Activated CD8-positive, alpha-beta memory T cell treated with anti-CD3 and anti-CD28 coated beads for 36 hours (primary cell): ENCODE results near the gene EDDM13. TPM values are rescaled to one million over a fixed set of nuclear protein-coding genes. Genes with fewer than 3 reads are reported as not detected.
"Not testable (repeated sequence)": the region's sequence is repeated elsewhere in the genome, so short reads cannot be mapped to it uniquely, and the experiment has no call there.

Experiments used
- CTCF ChIA-PET: fragments of 350-600 bp; sonication (Branson Sonifier 250); formaldehyde crosslinking; loops from one replicate; lab custom pipeline; 2021; ENCODE audit warnings: antibody characterized with exemption; lab: Charles Lee
- POLR2A ChIA-PET: fragments of 350-600 bp; sonication (Branson Sonifier 250); formaldehyde crosslinking; loops from one replicate; lab custom pipeline; 2021; ENCODE audit warnings: antibody characterized with exemption; lab: Charles Lee
- total RNA-seq, 2 experiments: library from RNA; stranded (reverse); gene quantifications; one replicate each; pipeline ENCODE4 v1.2.3, GENCODE V29; 2021

The EDDM13 gene, protein sequence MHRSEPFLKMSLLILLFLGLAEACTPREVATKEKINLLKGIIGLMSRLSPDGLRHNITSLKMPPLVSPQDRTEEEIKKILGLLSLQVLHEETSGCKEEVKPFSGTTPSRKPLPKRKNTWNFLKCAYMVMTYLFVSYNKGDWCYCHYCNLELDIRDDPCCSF
- total RNA-seq = under 1 TPM; 0.42 to 0.72 TPM

DNA sequence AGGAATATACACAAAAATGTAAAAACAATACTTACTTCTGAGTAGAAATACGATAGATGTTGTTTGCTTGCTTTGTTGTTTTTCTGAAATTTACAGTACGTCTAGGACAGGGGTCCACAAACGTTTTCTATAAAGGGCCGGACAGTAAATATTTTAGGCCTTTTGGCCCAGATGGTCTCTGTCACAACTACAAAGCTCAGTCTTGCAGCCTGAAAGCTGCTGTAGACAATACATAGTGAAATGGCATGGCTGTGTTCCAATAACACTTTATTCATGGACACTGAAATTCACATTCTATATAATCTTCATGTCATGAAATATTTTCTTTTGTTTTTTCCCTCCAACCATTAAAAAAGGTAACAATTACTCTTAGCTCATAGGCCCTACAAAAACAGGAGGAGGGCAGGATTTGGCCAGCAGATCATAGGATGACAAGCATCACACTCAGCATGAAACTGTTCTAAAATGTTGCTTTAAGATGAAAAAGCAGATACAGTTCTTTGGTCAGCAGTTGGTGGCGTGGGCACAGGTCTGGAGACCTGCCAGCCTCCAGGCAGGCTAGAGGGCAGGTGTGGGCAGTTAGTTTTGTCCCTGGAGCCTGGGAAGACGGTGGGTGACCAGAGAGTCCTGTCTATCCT is at the start of gene EDDM13:
EDDM13 (plus strand) TSS at position 588 of the 638 bp plus-strand sequence. CDS start 87 bp downstream, outside the sequence.
- ChIA-PET CTCF (no interaction called here), POLR2A (no interaction called here)

GRCh38 chr19:56222901-56223300 is 49.6 kb upstream of the EDDM13 start:
- ChIA-PET POLR2A (no interaction called here), CTCF (no interaction called here)

DNA sequence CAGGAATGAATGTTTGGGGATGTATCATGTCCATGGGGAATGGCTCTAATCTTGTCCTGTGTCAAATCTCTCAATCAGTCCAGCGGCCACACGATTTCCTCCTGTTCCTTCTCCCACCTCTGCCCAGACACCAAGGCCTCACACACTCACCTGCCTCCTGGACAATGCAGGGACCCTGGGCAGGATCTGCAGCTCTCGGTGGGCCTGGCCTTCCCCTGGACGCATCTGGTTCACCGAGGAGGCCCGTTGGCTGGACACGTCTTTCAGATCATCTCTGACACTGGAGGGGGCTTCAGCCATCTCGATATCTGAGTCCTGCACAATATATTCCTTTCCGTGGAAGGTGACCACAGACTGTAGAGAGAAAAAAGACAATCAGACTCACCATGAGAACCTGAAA is 49.1 kb upstream of the EDDM13 start:
- ChIA-PET CTCF (no interaction called here), POLR2A (no interaction called here)

DNA sequence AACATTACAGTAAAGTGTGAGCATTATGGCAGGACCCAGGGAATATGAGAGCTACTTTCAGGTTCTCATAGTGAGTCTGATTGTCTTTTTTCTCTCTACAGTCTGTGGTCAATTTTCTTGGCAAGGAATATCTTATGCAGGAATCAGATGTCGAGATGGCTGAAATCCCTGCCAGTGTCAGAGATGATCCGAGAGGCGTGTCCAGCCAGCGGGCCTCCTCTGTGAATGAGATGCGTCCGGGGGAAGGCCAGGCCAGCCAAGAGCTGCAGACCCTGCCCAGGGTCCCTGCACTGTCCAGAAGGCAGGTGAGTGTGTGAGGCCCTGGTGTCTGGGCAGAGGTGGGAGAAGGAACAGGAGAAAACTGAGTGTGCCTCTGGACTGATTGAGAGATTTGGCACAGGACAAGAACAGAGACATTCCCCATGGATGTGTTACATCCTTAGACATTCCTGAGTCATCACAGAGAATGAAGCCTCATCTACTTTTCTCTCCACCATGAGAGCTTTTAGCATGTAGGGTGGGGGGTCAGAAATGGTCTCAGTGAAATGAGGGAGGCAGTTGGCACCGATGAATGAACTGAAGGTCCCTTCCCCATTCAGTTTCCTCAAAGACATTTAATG is 27.3 kb upstream of the EDDM13 start:
- POLR2A ChIA-PET = no interaction called here
- CTCF ChIA-PET = interaction anchor here (0.9 kb wide), 1 partner anchor 8 kb away, joined by 3 read pairs; no protein-coding TSS in a partner anchor

GRCh38 chr19:56245764-56246163 is 26.8 kb upstream of the EDDM13 start:
- POLR2A ChIA-PET = not testable (repeated sequence)
- CTCF ChIA-PET = interaction anchor here (0.9 kb wide), 1 partner anchor 7 kb away, joined by 3 read pairs; no protein-coding TSS in a partner anchor

GRCh38 chr19:56248736-56249338 is 23.7 kb upstream of the EDDM13 start:
- POLR2A ChIA-PET = not testable (repeated sequence)
- CTCF ChIA-PET = interaction anchor here (1.3 kb wide), 1 partner anchor 170 kb away, joined by 3 read pairs; no protein-coding TSS in a partner anchor

GRCh38 chr19:56252699-56253422 is 19.7 kb upstream of the EDDM13 start:
- ChIA-PET CTCF (interaction anchor here (0.6 to 4.4 kb wide), 13 partner anchors 7 to 348 kb away, joined by 3 to 23 read pairs (median 4); no protein-coding TSS in a partner anchor), POLR2A (no interaction called here)

GRCh38 chr19:56253737-56254136 is 18.8 kb upstream of the EDDM13 start:
- POLR2A ChIA-PET = no interaction called here
- CTCF ChIA-PET = interaction anchor here (0.7 to 4.4 kb wide), 11 partner anchors 8 to 1885 kb away, joined by 3 to 23 read pairs (median 4); no protein-coding TSS in a partner anchor

DNA sequence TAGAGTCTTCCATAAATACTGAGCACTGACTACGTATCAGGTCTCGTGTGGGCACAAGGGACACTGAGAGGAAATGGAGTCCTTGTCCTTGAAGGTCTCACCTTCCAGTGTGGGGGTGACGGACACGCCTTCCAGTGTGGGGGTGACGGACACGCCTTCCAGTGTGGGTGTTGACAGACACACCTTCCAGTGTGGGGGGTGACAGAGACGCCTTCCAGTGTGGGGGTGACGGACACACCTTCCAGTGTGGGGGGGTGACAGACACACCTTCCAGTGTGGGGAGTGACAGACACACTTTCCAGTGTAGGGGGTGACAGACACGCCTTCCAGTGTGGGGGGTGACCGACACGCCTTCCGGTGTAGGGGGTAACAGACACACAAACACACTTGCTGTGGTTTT is 14.3 kb upstream of the EDDM13 start:
- ChIA-PET CTCF (no interaction called here), POLR2A (no interaction called here)

- ChIA-PET CTCF (interaction anchor here (0.9 to 1.6 kb wide), 2 partner anchors 8 to 73 kb away, joined by 3 to 5 read pairs; no protein-coding TSS in a partner anchor), POLR2A (interaction anchor here (0.6 kb wide), 1 partner anchor 187 kb away, joined by 3 read pairs; no protein-coding TSS in a partner anchor)
Measured at GRCh38 chr19:56261145-56261544, 11.4 kb upstream of the EDDM13 start.

- POLR2A ChIA-PET = interaction anchor here (0.6 kb wide), 1 partner anchor 197 kb away, joined by 3 read pairs; no protein-coding TSS in a partner anchor
Measured at GRCh38 chr19:56261932-56262331, 10.6 kb upstream of the EDDM13 start.

GRCh38 chr19:56263319-56263718 is 9.2 kb upstream of the EDDM13 start:
- ChIA-PET CTCF (no interaction called here), POLR2A (no interaction called here)

More at GRCh38 chr19:56261932-56262331, 10.6 kb upstream of the EDDM13 start:
- CTCF ChIA-PET = interaction anchor here (0.9 to 1.6 kb wide), 2 partner anchors 9 to 72 kb away, joined by 3 to 5 read pairs; no protein-coding TSS in a partner anchor

DNA sequence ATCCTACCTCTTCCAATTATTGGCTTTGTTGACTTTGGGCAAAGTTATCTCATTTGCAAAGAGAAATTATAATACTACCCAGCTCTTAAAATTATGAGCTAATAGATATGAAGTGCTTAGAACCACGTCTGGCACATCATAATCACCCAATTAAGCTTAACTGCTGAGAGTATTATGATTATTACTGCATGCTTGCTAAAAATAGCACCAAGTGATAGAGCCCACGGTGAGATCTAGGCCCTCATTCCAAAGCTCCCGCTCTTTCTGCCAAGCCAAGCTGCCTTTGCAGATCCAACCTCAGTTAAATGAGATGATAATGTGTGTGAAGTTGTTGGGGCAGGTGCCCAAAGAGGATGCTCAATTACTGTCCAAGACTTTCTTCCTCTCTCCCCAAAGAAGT is 6.5 kb upstream of the EDDM13 start:
- POLR2A ChIA-PET = no interaction called here
- CTCF ChIA-PET = no interaction called here

GRCh38 chr19:56269348-56269747 is 3.2 kb upstream of the EDDM13 start:
- ChIA-PET CTCF (no interaction called here), POLR2A (no interaction called here)

- POLR2A ChIA-PET = no interaction called here
Measured at GRCh38 chr19:56270676-56271075, 1.9 kb upstream of the EDDM13 start.

DNA sequence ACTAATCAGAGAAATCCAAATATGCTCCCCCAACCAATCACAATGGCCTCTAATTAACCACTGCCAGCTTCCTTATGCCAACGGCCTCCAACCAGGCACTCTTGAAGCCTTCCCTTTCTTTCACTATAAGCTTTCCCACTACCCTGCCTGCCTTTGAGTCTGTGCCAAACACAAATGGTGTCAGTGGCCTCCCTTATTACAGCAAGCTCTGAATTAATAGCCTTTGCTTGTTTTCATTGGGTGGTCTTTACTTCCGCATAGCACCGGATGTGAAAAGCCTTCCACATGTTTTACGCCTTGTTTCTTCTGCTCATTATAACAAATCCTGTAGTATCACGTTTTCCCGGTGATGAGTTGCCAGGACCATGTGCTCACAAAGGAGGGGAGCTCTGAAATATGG is 1.4 kb upstream of the EDDM13 start:
- POLR2A ChIA-PET = no interaction called here
- CTCF ChIA-PET = no interaction called here

More at GRCh38 chr19:56270676-56271075, 1.9 kb upstream of the EDDM13 start:
- CTCF ChIA-PET = no interaction called here

- ChIA-PET CTCF (no interaction called here), POLR2A (no interaction called here)
Measured at GRCh38 chr19:56273563-56274117, 1.1 kb downstream of the EDDM13 start.

DNA sequence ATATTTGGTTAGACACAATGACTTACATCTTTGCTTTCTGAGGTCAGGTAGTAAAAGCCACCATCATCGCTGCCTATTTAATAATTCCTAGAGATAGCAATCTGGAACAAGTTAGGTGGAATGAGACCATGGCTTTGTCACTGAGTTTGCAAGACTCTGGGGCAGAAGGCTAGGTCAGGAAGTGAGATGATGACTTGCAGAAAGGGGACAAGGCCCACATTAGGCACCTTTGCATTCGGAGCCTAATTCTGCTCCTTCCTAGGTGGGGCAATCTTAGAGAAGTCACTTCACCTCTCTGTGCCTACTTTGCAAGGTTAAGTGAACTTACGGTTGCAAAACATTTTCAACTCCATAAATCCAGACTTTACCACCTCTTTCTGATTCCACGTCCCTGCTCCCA is 10.3 kb downstream of the EDDM13 start:
- ChIA-PET POLR2A (no interaction called here), CTCF (no interaction called here)

DNA sequence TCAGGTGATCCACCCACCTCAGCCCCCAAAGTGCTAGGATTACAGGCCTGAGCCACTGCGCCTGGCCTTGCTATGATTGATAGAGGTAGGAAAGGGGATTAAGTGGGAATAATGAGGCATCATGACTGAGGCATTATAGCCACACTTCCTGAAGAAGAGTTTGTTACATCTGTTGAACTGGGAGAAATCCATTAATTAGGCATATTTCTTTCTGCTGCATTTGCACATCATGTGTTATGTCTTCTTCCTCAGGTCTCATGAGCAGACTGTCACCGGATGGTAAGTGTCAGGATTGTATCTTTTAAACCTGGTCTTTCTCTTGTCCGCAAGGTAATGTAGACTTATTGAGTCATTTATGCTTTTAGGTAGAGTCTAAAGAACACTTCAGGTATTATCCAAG is 12.2 kb downstream of the EDDM13 start:
- POLR2A ChIA-PET = no interaction called here
- CTCF ChIA-PET = interaction anchor here (0.7 kb wide), 1 partner anchor 142 kb away, joined by 3 read pairs; no protein-coding TSS in a partner anchor
